ENCODE measurements around the gene ADRB1.

- no peak for TF ChIP-seq CTCF (IDR thresholded peaks at IDR 0.05)
- no peak for TF ChIP-seq POLR2A (IDR thresholded peaks at IDR 0.05)
Observed at GRCh38 chr10:114042895-114043531, 653 bp upstream of the ADRB1 start.
